PC-3 (cell line): ENCODE data around the gene RBM26. TPM values are rescaled to one million over a fixed set of nuclear protein-coding genes. Genes with fewer than 3 reads are reported as not detected.

ENCODE experiments used
- ATAC-seq: fragments of 200-7000 bp; cut with Tn5 transposase; 2 replicates; pipeline ENCODE4 v1.9.1; 2020; ENCODE audit warnings: mild to moderate bottlenecking, moderate library complexity
- BruUV-seq: library from RNA; stranded (reverse); fragments of 400-500 nt; replicated peaks from 2 replicates; lab custom pipeline; 2021; lab: Mats Ljungman, UMichigan
- CTCF ChIA-PET: fragments of 300-600 bp; sonication (Branson Sonifier 250); formaldehyde crosslinking; loops from one replicate; lab custom pipeline; 2022; ENCODE audit warnings: antibody characterized with exemption; lab: Charles Lee
- POLR2A ChIA-PET: fragments of 300-600 bp; sonication (Branson Sonifier 250); formaldehyde crosslinking; loops from one replicate; lab custom pipeline; 2022; ENCODE audit warnings: antibody characterized with exemption; ENCODE audit not compliant: unreplicated experiment; lab: Charles Lee
- DNase-seq: peaks from one replicate; pipeline ENCODE4 v3.0.0-alpha.2; 2015
- H2AFZ ChIP-seq: fragments of 300-600 bp; sonication (generic); 2 replicates; pipeline ENCODE4 v1.6.0; 2016; ENCODE audit warnings: antibody characterized with exemption, low read length
- H3F3A ChIP-seq: fragments of 300-600 bp; sonication (generic); one replicate; pipeline ENCODE4 v1.6.0; 2017; ENCODE audit warnings: antibody characterized with exemption, low read length, control low read depth, mild to moderate bottlenecking; ENCODE audit not compliant: unreplicated experiment
- H3K27ac ChIP-seq: fragments of 300-600 bp; sonication (generic); 2 replicates; pipeline ENCODE4 v1.5.1; 2016; ENCODE audit warnings: mild to moderate bottlenecking, low read length
- H3K27me3 ChIP-seq: fragments of 300-600 bp; sonication (generic); 2 replicates; pipeline ENCODE4 v1.6.1; 2016; ENCODE audit warnings: low read length, mixed read lengths
- H3K36me3 ChIP-seq: fragments of 300-600 bp; sonication (generic); 2 replicates; pipeline ENCODE4 v1.6.1; 2016; ENCODE audit warnings: low read depth, mixed run types, low read length, mixed read lengths
- H3K4me1 ChIP-seq: fragments of 300-600 bp; sonication (generic); 2 replicates; pipeline ENCODE4 v1.5.1; 2016; ENCODE audit warnings: low read length; ENCODE audit not compliant: insufficient read depth
- H3K4me2 ChIP-seq: fragments of 300-600 bp; sonication (generic); 2 replicates; pipeline ENCODE4 v1.6.0; 2016; ENCODE audit warnings: low read length
- H3K4me3 ChIP-seq: fragments of 300-600 bp; sonication (generic); 2 replicates; pipeline ENCODE4 v1.5.1; 2016; ENCODE audit warnings: mild to moderate bottlenecking, low read length, mixed read lengths
- H3K79me2 ChIP-seq: fragments of 300-600 bp; sonication (generic); 2 replicates; pipeline ENCODE4 v1.6.1; 2017; ENCODE audit warnings: low read length, mixed read lengths
- H3K9ac ChIP-seq: fragments of 300-600 bp; sonication (generic); 2 replicates; pipeline ENCODE4 v1.6.0; 2016; ENCODE audit warnings: mild to moderate bottlenecking, low read length
- H3K9me2 ChIP-seq: fragments of 300-600 bp; sonication (generic); replicated peaks from 2 replicates; pipeline ENCODE4 v1.6.1; 2016; ENCODE audit warnings: mixed run types, low read length, mixed read lengths
- H3K9me3 ChIP-seq: fragments of 300-600 bp; sonication (generic); 2 replicates; pipeline ENCODE4 v1.6.1; 2016; ENCODE audit warnings: low read length, mixed read lengths
- H4K20me1 ChIP-seq: fragments of 300-600 bp; sonication (generic); 2 replicates; pipeline ENCODE4 v1.6.1; 2016; ENCODE audit warnings: low read length, mixed read lengths
- CTCF ChIP-seq: fragments of 300-600 bp; sonication (generic); conservative IDR thresholded peaks from 2 replicates; pipeline ENCODE4 v1.5.1; 2017; ENCODE audit warnings: antibody characterized with exemption, low read depth, mild to moderate bottlenecking, low read length
- EZH2 ChIP-seq: fragments of 300-600 bp; sonication (generic); IDR thresholded peaks from one replicate; pipeline ENCODE4 v1.6.1; 2017; ENCODE audit warnings: antibody characterized with exemption, mild to moderate bottlenecking, low read length; ENCODE audit not compliant: unreplicated experiment
- EZH2phosphoT487 ChIP-seq: fragments of 300-600 bp; sonication (generic); IDR thresholded peaks from 2 replicates; pipeline ENCODE4 v1.6.1; 2018; ENCODE audit warnings: mild to moderate bottlenecking, antibody characterized with exemption, low read length, borderline replicate concordance
- intact Hi-C: fragments of 100-400 bp; cut with micrococcal nuclease; formaldehyde crosslinking; loops from 2 replicates; pipeline ENCODE4 v1.9.0; 2023
- total RNA-seq: library from RNA; depleted of rRNA; stranded (reverse); fragments of >200 nt; gene quantifications from 2 replicates; pipeline ENCODE4 v1.2.3, GENCODE V29; 2014

Gene RBM26
- total RNA-seq, 1 experiment from 2014 or later, result 16.1 TPM

- ATAC-seq, result no peak
- H3K4me3 ChIP-seq, result no peak overlapping the region
- H4K20me1 ChIP-seq, result no peaks in the 10 kb centered on the region
- no peaks in the 10 kb centered on the region for H3K9me2 ChIP-seq
- H3K27me3 ChIP-seq, result no peaks in the 10 kb centered on the region
- CTCF ChIA-PET, result no interaction called here
- no peak overlapping the region for H2AFZ ChIP-seq
- TF ChIP-seq EZH2phosphoT487, result no peak
- TF ChIP-seq CTCF, result no peak
- TF ChIP-seq EZH2, result no peak
- peaks cover 11% of the 10 kb centered on the region for H3K4me1 ChIP-seq
- no peaks in the 10 kb centered on the region for H3K79me2 ChIP-seq
- no peak overlapping the region for H3K27ac ChIP-seq
- H3F3A ChIP-seq, result no peaks in the 10 kb centered on the region
- H3K4me2 ChIP-seq, result no peak overlapping the region
- no TSS peak for BruUV-seq
- H3K9ac ChIP-seq, result no peak overlapping the region
- H3K9me3 ChIP-seq, result no peaks in the 10 kb centered on the region
- no peaks in the 10 kb centered on the region for H3K36me3 ChIP-seq
- no peak for DNase-seq
- POLR2A ChIA-PET, result no interaction called here
- intact Hi-C loops, result loop anchor here (2.0 kb wide), 1 partner anchor 46 kb away; the partner anchor contains the start of gene NDFIP2
These were observed 28.5 kb upstream of the RBM26 start for GRCh38 chr13:79434556-79434955.

- POLR2A ChIA-PET, result no interaction called here
These were observed 26.9 kb upstream of the RBM26 start for GRCh38 chr13:79432992-79433391.

More at GRCh38 chr13:79432992-79433391, 26.9 kb upstream of the RBM26 start:
- ATAC-seq, result no peak
- H3K79me2 ChIP-seq, result no peaks in the 10 kb centered on the region
- H3K4me2 ChIP-seq, result no peak overlapping the region
- TF ChIP-seq EZH2phosphoT487, result no peak
- TF ChIP-seq EZH2, result no peak
- TF ChIP-seq CTCF, result no peak
- H3K9ac ChIP-seq, result no peak overlapping the region
- no peaks in the 10 kb centered on the region for H3K27me3 ChIP-seq
- CTCF ChIA-PET, result no interaction called here
- no peaks in the 10 kb centered on the region for H3K9me2 ChIP-seq
- peaks cover 11% of the 10 kb centered on the region for H3K4me1 ChIP-seq
- intact Hi-C loops, result no loop called here
- no peak overlapping the region for H2AFZ ChIP-seq
- no peaks in the 10 kb centered on the region for H3K36me3 ChIP-seq
- H3F3A ChIP-seq, result no peaks in the 10 kb centered on the region
- no peak overlapping the region for H3K4me3 ChIP-seq
- no TSS peak for BruUV-seq
- no peak for DNase-seq
- no peaks in the 10 kb centered on the region for H3K9me3 ChIP-seq
- no peak overlapping the region for H3K27ac ChIP-seq
- H4K20me1 ChIP-seq, result no peaks in the 10 kb centered on the region
